NCI-H1417 treated with DMSO at 0.1 percent for 48 hours (cell line): Measurements from ENCODE around the gene CSMD2.
"Not testable (repeated sequence)": the region's sequence is repeated elsewhere in the genome, so short reads cannot be mapped to it uniquely, and the experiment has no call there.

ENCODE experiments used
- DNase-seq: peaks from one replicate; lab custom pipeline; 2025; lab: John Stamatoyannopoulos, UW

The CSMD2 gene

DNA sequence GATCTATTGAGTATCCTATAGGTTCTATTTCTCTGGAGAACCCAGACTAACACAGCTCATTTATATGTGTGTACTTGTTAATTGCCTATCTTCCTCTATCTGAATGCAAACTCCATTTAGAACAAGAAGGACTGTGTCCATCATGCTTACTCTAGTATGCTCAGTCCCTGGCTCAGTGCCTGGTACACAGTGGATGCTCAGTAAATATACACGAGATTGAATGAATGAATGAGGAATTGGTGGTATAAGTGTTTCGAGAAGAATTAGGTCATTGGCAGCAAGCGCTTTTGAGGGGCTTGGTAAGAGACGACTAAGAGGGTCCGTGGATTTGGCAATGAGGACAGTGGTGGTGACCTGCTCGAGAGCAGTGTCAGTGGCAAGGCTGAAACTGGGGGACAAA, 112.5 kb downstream of the CSMD2 start:
- no peak for DNase-seq

- DNase-seq, result no peak
Measured at GRCh38 chr1:34050709-34051485, 114.1 kb downstream of the CSMD2 start.

DNA sequence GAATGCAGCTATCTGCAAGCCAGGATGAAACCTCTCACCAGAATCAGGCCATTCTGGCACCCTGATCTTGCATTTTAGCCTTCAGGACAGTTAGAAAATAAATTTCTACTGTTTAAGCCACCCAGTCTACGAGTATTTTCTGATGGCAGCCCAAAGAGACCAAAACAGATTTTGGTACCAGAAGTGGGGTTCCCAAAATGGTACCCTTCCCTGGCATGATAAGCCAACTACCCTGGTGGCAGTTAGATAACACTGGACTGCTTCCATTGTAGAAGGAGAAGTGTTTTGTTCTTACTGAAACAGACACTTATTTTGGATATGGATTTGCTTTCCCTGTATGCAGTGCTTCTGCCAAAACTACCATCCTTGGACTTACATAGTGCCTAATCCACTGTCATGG, 115.0 kb downstream of the CSMD2 start:
- DNase-seq, result no peak

- no peak for DNase-seq
Measured at GRCh38 chr1:34049477-34049876, 115.6 kb downstream of the CSMD2 start.

DNA sequence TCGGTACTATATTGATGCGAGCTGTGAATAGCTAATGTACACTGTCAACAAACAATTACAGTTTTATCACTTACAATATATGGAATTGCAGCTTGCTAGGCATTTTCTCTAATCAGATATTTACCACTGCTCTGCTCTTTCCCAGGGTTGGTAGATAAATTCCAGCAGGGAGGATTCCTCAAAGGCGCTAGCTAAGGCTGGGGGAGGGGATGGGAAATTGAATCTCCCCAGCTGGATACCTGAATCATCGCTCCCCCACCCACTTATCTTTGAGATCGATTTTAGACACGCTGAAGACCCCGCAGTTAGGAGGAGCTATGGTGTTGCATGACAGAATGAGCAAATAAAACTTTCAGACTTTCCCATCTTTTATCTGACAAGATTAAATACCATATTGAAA, 127.2 kb downstream of the CSMD2 start:
- no peak for DNase-seq

DNA sequence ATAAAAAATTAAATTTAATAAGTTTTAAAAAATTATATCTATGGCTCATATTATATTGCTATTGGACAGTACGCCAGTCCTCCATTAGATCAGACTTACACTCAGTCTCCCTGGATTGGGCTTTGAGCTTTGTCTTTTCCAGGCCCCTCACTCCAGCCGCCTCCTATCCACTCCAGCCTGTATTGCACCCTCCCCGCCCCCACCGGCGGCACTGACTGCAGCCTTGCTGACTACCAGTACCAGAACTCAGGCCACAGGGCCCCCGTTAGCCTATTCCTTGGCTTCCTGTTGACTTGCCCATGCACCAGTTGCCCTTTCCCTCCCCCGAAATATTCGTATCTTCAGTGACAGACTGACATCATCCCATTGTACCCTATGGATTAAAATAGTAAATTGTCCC, 127.9 kb downstream of the CSMD2 start:
- no peak for DNase-seq

- no peak for DNase-seq
Measured at GRCh38 chr1:34034036-34034435, 131.0 kb downstream of the CSMD2 start.

DNA sequence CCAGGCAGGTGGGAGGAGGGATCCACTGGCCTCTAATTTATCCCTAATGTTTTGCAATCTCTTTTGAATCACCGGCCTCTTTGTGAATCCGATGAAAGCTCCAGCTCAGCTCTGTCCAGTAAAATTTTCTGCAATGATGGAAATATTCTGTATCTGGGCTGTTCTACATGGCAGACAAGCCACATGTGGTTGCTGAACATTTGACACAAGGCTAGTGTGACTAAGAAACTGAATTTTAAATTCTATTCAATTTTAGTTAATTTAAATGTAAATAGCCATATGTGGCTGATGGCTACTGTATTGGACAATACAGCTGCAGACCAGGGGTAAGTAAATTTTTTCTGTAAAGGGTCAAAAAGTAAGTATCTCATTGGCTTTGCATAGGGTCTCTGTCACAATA, 135.1 kb downstream of the CSMD2 start:
- no peak for DNase-seq

DNA sequence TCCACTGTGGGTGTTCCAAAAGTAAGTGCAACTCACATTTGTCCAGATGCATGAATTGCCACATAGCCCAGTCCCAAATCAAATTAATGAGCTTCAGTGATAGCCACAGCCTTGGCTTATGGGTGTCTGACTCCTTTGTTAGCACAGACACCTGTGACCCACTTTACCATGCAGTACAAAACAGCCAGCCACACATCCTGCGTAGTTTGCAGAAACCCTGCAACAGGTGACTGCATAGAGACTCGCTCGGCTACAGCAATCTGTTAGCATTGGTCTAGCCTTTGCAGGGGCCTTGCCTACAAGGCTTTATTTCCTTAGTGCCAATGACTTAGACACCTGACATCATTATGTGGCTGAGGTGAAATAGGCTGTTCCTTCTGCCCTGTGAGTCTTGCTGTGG, 135.5 kb downstream of the CSMD2 start:
- DNase-seq, result no peak

GRCh38 chr1:34028381-34029055, 136.5 kb downstream of the CSMD2 start:
- no peak for DNase-seq

GRCh38 chr1:34025675-34026074, 139.4 kb downstream of the CSMD2 start:
- DNase-seq, result no peak

DNA sequence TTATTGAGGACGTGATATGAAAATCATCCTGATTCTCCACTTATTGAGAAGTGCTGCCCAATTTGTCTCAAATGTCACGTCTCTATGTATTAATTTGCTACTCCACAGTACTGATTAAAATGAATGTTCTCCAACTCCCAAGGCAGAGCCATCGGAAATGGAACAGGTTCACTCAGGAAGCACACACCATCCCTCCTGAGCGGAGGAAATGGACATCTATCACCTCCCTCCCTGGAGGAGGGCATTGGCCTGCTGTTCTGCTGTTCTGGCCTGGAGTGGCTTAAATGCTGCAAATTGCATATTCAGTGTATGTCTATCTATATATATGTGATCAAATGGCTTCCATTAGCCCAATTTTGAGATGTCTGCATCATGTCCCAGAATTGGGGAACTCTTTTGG, 140.5 kb downstream of the CSMD2 start:
- no peak for DNase-seq

GRCh38 chr1:34019741-34020552, 145.1 kb downstream of the CSMD2 start:
- no peak for DNase-seq

DNA sequence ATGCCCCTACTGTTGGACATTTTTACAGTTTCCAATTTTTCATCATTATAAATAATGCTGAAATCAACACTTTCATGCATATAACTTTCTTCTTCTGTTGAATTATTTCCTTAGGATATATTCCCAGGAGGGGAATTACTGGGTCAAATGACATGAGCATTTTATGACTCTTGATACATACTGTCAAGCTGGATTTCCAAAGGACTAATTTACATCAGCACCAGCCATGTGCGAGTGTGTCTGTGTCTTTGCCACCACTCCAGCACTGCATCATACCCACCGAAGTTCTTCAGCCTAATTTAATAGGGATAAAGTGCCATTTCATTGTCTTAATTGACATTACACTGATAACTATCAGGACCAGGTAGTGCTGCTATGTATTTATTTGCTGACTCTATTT, 146.7 kb downstream of the CSMD2 start:
- no peak for DNase-seq

DNA sequence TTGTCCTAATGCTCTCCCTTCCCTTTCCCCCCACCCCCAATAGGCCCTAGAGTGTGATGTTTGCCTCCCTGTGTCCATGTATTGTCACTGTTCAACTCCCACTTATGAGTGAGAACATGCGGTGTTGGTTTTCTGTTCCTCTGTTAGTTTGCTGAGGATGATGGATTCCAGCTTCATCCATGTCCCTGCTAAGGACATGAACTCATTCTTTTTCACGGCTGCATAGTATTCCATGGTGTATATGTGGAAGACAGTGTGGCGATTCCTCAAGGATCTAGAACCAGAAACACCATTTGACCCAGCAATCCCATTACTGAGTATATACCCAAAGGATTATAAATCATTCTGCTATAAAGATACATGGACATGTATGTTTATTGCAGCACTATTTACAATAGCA, 148.7 kb downstream of the CSMD2 start:
- not testable (repeated sequence) for DNase-seq

- no peak for DNase-seq
Measured at GRCh38 chr1:34013958-34014737, 150.9 kb downstream of the CSMD2 start.

GRCh38 chr1:34013136-34013535, 151.9 kb downstream of the CSMD2 start:
- DNase-seq, result no peak

GRCh38 chr1:34009340-34009985, 155.6 kb downstream of the CSMD2 start:
- no peak for DNase-seq

GRCh38 chr1:34007760-34008159, 157.3 kb downstream of the CSMD2 start:
- DNase-seq, result no peak

DNA sequence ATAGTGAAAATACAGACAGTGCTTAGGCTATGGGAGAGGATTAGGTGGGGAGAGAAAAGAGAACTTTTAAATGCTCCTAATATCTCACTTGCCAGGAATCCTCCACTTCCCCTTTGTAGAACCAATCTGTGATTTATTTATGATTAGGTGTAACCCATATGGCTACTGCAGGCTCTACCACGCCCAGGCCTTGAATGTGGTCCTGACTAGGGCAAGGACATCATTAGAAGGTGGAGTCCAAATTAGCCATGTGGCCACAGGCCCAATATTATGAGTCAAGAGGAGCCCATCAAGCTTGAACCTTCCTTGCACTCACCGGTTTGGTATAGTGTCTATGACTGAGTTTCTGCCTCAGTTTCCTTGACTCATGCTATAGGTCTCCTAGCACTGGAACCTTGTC, 159.7 kb downstream of the CSMD2 start:
- DNase-seq, result no peak

- no peak for DNase-seq
Measured at GRCh38 chr1:34002810-34003209, 162.2 kb downstream of the CSMD2 start.
